ENCODE measurements around the gene TOR1AIP1. TPM values are rescaled to one million over a fixed set of nuclear protein-coding genes. Genes with fewer than 3 reads are reported as not detected.

Gene TOR1AIP1
- total RNA-seq, 1 experiment from 2014 or later, result 23.5 TPM

- intact Hi-C loops (cut with micrococcal nuclease; ENCODE audit: unreplicated experiment), result no loop called here
- ChIA-PET CTCF (no interaction called here), POLR2A (ENCODE audit: unreplicated experiment) (no interaction called here)
- BruUV-seq (replicated peaks), result no TSS peak
- Histone ChIP-seq H3K27me3 (ENCODE audit: insufficient read depth, low read depth) (no peaks in the 10 kb centered on the region), H3K4me2 (no peak overlapping the region), H3K9me2 (ENCODE audit: insufficient read depth) (no peaks in the 10 kb centered on the region), H3K36me3 (ENCODE audit: low read depth) (peaks cover 34% of the 10 kb centered on the region; the same call in 1 of the 2 replicates), H3K4me1 (replicated peaks; ENCODE audit: insufficient read depth) (no peaks in the 10 kb centered on the region), H3K9me3 (ENCODE audit: insufficient read depth, low read depth) (no peaks in the 10 kb centered on the region), H3K4me3 (no peak overlapping the region), H4K20me1 (ENCODE audit: insufficient read depth) (peaks cover 28% of the 10 kb centered on the region; the same call in 1 of the 2 replicates), H3K79me2 (ENCODE audit: low read depth) (no peaks in the 10 kb centered on the region), H2AFZ (no peak overlapping the region), H3F3A (ENCODE audit: insufficient read depth, low read depth) (peaks cover 10% of the 10 kb centered on the region), H3K27ac (no peak overlapping the region)
- no peak for TF ChIP-seq CTCF (conservative IDR thresholded peaks at IDR 0.05)
- TF ChIP-seq EZH2 (IDR thresholded peaks at IDR 0.05; ENCODE audit: low read depth), result no peak
- no peak for DNase-seq
Observed at GRCh38 chr1:179857009-179857408, 25.1 kb upstream of the TOR1AIP1 start.

- Histone ChIP-seq H3K9me2 (ENCODE audit: insufficient read depth) (no peaks in the 10 kb centered on the region), H3K27ac (no peak overlapping the region), H3K79me2 (ENCODE audit: low read depth) (peaks cover 17% of the 10 kb centered on the region), H3K36me3 (ENCODE audit: low read depth) (peaks cover 33% of the 10 kb centered on the region), H3K4me1 (replicated peaks; ENCODE audit: insufficient read depth) (no peaks in the 10 kb centered on the region), H3K9me3 (ENCODE audit: insufficient read depth, low read depth) (no peaks in the 10 kb centered on the region), H3K27me3 (ENCODE audit: insufficient read depth, low read depth) (no peaks in the 10 kb centered on the region), H3F3A (ENCODE audit: insufficient read depth, low read depth) (peaks cover 16% of the 10 kb centered on the region), H3K4me3 (no peak overlapping the region), H4K20me1 (ENCODE audit: insufficient read depth) (peaks cover 46% of the 10 kb centered on the region), H3K4me2 (no peak overlapping the region), H2AFZ (no peak overlapping the region)
- ChIA-PET CTCF (no interaction called here), POLR2A (ENCODE audit: unreplicated experiment) (interaction anchor here (0.6 kb wide), 1 partner anchor 1297 kb away, joined by 8 read pairs; no protein-coding TSS in a partner anchor)
- TF ChIP-seq EZH2 (IDR thresholded peaks at IDR 0.05; ENCODE audit: low read depth) (no peak), CTCF (conservative IDR thresholded peaks at IDR 0.05) (no peak)
- BruUV-seq (replicated peaks), result no TSS peak
- no peak for DNase-seq
- intact Hi-C loops (cut with micrococcal nuclease; ENCODE audit: unreplicated experiment), result loop anchor here (10.0 kb wide), 1 partner anchor 174 kb away; no protein-coding TSS in a partner anchor
Observed at GRCh38 chr1:179860652-179861051, 21.4 kb upstream of the TOR1AIP1 start.

- BruUV-seq (replicated peaks), result no TSS peak
- no peak overlapping the region for H2AFZ ChIP-seq
- H3K27ac ChIP-seq, result no peak overlapping the region
- no peak for TF ChIP-seq EZH2 (IDR thresholded peaks at IDR 0.05; ENCODE audit: low read depth)
- TF ChIP-seq CTCF (conservative IDR thresholded peaks at IDR 0.05), result no peak
- intact Hi-C loops (cut with micrococcal nuclease; ENCODE audit: unreplicated experiment), result loop anchor here (10.0 kb wide), 1 partner anchor 169 kb away; no protein-coding TSS in a partner anchor
- H3K79me2 ChIP-seq (ENCODE audit: low read depth), result peaks cover 56% of the 10 kb centered on the region
- no peaks in the 10 kb centered on the region for H3K27me3 ChIP-seq (ENCODE audit: insufficient read depth, low read depth)
- H4K20me1 ChIP-seq (ENCODE audit: insufficient read depth), result peaks cover 73% of the 10 kb centered on the region
- no peak overlapping the region for H3K4me2 ChIP-seq
- no peak for DNase-seq
- H3K4me1 ChIP-seq (replicated peaks; ENCODE audit: insufficient read depth), result no peaks in the 10 kb centered on the region
- 0 out of 2 replicates have a peak, but pooled peaks cover 5% of the 10 kb centered on the region for H3F3A ChIP-seq (ENCODE audit: insufficient read depth, low read depth)
- H3K36me3 ChIP-seq (ENCODE audit: low read depth), result peaks cover 60% of the 10 kb centered on the region
- ChIA-PET CTCF (no interaction called here), POLR2A (ENCODE audit: unreplicated experiment) (interaction anchor here (0.5 kb wide), 1 partner anchor 695 kb away, joined by 3 read pairs; no protein-coding TSS in a partner anchor)
- H3K9me2 ChIP-seq (ENCODE audit: insufficient read depth), result no peaks in the 10 kb centered on the region
- H3K4me3 ChIP-seq, result no peak overlapping the region
- no peaks in the 10 kb centered on the region for H3K9me3 ChIP-seq (ENCODE audit: insufficient read depth, low read depth)
Observed at GRCh38 chr1:179865377-179865776, 16.7 kb upstream of the TOR1AIP1 start.
